ENCODE data around the gene NOP9. TPM values are rescaled to one million over a fixed set of nuclear protein-coding genes. Genes with fewer than 3 reads are reported as not detected.
A peak's percentile ranks its signal among the peaks of the same experiment; 100 is the strongest.

Gene NOP9
- total RNA-seq, 6 experiments from 2014 or later, result 25.4 to 31.1 (median 28.1) TPM

DNA sequence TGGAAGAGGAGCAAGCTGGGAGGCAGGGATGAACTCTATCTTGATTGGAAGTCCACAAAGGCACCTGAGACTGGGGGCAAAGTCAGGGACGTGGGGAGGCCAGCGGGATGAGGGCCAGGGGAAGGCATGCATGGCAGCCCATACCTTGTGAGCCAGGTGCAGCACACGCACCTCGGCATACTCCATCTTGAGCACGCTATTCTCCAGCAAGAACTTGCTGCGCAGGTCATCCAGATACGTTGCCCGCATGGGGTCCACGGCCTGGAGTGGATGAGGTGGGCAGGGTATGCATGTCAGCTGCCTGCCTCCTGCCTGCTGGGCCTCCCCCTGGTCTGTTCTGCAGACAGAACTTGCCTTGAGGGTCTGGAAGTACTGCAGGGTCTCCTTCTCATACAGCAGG is 32.1 kb upstream of the NOP9 start:
- no peak overlapping the region for H3K4me3 Mint-ChIP-seq
- 0 out of 2 replicates have a peak, but pooled peaks cover 4% of the 10 kb centered on the region for H3K36me3 Mint-ChIP-seq (ENCODE audit: low read depth)

DNA sequence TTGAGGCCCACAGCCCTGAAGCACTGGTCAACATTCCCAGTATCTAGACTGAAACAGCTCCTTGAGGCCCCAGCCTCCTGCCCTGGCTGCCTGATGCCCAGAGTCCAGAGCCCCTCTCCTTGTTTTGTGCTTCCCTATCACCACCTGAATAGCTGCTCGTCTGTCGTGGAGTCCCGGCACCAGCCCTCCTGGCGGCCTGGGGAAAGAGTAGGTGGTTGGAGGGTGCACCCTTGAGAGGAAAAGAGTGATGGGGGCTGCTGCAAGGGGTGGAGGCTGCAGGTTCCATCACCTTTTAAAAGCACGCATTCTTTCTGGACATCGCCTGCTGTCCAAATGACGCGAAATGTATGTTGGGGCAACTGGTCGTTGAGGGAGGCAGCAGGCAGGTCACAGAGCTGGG is 31.4 kb upstream of the NOP9 start:
- 0 out of 2 replicates have a peak, but pooled peaks cover 4% of the 10 kb centered on the region for H3K36me3 Mint-ChIP-seq (ENCODE audit: low read depth)
- peaks cover 21% of the 10 kb centered on the region for H3K4me1 Mint-ChIP-seq (ENCODE audit: low read depth)
- no peak overlapping the region for H3K4me3 Mint-ChIP-seq
- H3K9me3 Mint-ChIP-seq, result no peaks in the 10 kb centered on the region
- no peak overlapping the region for H3K27ac Mint-ChIP-seq
- DNase-seq, result no peak
- TF ChIP-seq, protein P1, sequence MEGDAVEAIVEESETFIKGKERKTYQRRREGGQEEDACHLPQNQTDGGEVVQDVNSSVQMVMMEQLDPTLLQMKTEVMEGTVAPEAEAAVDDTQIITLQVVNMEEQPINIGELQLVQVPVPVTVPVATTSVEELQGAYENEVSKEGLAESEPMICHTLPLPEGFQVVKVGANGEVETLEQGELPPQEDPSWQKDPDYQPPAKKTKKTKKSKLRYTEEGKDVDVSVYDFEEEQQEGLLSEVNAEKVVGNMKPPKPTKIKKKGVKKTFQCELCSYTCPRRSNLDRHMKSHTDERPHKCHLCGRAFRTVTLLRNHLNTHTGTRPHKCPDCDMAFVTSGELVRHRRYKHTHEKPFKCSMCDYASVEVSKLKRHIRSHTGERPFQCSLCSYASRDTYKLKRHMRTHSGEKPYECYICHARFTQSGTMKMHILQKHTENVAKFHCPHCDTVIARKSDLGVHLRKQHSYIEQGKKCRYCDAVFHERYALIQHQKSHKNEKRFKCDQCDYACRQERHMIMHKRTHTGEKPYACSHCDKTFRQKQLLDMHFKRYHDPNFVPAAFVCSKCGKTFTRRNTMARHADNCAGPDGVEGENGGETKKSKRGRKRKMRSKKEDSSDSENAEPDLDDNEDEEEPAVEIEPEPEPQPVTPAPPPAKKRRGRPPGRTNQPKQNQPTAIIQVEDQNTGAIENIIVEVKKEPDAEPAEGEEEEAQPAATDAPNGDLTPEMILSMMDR (IDR thresholded peaks at IDR 0.05), result no peak
- peaks cover 5% of the 10 kb centered on the region for H3K27me3 Mint-ChIP-seq (ENCODE audit: insufficient read depth)

More for the DNA sequence above, 32.1 kb upstream of the NOP9 start:
- H3K27ac Mint-ChIP-seq, result no peak overlapping the region
- TF ChIP-seq, protein P1 (IDR thresholded peaks at IDR 0.05), result no peak
- DNase-seq, result no peak
- H3K27me3 Mint-ChIP-seq (ENCODE audit: insufficient read depth), result peaks cover 5% of the 10 kb centered on the region
- peaks cover 16% of the 10 kb centered on the region for H3K4me1 Mint-ChIP-seq (ENCODE audit: low read depth)
- H3K9me3 Mint-ChIP-seq, result no peaks in the 10 kb centered on the region

DNA sequence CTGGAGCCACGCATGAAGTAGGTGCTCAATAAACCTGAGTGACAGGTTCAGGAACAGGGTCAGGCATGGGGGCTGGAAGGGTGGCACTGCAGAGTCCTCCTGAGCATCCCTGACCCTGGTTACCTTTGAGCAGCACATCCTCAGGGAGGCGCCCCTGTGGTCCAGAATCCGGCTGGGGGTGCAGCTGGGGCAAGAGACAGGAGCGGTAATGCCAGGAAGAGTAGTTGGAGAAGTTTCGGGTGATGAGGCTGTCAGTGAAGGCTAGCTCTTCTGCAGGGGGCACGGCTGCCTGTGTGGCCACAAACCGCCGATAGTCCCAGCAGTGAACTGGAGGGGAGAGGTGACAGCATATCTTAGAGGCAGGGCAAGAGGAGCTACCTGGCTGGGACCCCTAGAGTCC is 30.3 kb upstream of the NOP9 start:
- Mint-ChIP-seq H3K4me3 (no peak overlapping the region), H3K27ac (no peak overlapping the region), H3K9me3 (no peaks in the 10 kb centered on the region), H3K27me3 (ENCODE audit: insufficient read depth) (peaks cover 5% of the 10 kb centered on the region), H3K36me3 (ENCODE audit: low read depth) (0 out of 2 replicates have a peak, but pooled peaks cover 4% of the 10 kb centered on the region), H3K4me1 (ENCODE audit: low read depth) (peaks cover 33% of the 10 kb centered on the region)
- DNase-seq, result no peak
- TF ChIP-seq, protein P1 (IDR thresholded peaks at IDR 0.05), result no peak

DNA sequence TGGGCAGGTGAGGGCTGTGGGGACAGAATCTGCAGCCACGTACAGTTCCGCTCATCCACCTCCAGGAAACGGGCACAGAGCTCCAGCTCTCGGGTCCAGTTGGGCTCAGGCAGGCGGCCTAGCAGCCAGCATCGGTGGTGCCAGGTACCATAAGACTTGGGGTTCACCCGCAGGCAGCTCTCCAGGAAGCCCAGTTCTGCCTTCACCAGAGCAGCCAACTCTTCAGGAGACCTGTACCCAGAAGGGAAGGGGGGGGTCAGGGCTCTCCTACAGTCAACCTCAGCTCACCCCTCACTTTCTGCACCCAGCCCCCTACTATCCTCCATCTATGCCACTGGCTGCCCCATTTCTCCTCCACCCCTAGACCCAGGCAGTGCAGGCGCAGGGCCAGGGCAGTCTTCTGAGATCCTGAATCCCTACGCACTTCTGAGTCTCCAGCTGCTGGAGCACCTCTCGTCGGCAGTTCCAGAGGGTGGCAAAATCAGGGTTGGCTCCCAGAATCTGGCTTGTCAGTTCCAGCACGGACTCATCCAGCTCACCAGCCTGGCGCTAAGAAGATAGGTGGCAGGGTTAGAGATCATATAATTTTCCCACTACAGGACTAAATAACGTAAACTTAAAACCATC is 29.6 kb upstream of the NOP9 start:
- Mint-ChIP-seq H3K4me3 (peak overlapping the region; percentile 90), H3K36me3 (ENCODE audit: low read depth) (0 out of 2 replicates have a peak, but pooled peaks cover 4% of the 10 kb centered on the region), H3K9me3 (no peaks in the 10 kb centered on the region), H3K4me1 (ENCODE audit: low read depth) (peaks cover 34% of the 10 kb centered on the region), H3K27ac (no peak overlapping the region), H3K27me3 (ENCODE audit: insufficient read depth) (peaks cover 5% of the 10 kb centered on the region)
- TF ChIP-seq, protein P1 (IDR thresholded peaks at IDR 0.05), result no peak
- no peak for DNase-seq

DNA sequence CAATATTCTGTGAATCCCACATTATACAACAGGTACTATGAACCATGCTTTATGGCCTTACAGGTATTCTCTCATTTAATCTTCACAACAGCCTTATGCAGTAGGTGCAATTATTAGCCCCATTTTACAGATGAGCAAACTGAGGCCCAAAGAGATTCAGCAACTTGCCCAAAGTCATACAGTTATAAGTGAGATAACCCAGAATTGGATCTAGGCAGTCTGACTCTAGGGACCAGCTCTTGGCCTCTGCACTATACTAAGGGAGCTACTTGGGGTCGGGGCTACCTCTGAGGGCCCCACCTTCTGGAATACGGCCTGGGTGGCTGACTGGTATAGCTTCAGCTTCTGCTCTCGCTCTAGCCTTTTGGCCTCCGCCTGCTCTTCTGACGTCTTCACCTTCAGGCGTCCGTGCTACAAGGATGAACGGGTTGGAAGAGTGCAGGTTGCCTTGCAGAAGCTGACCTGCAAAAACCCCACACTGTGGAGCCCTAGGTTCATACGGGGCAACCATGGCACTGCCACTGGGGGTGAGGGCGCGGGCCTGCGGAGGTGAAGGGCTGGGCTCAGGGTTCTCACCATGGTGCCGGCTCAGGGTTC is 29.0 kb upstream of the NOP9 start:
- peak overlapping the region; percentile 90 for H3K4me3 Mint-ChIP-seq
- TF ChIP-seq, protein P1 (IDR thresholded peaks at IDR 0.05), result no peak
- DNase-seq, result no peak
- 0 out of 2 replicates have a peak, but pooled peaks cover 4% of the 10 kb centered on the region for H3K36me3 Mint-ChIP-seq (ENCODE audit: low read depth)
- H3K9me3 Mint-ChIP-seq, result no peaks in the 10 kb centered on the region
- peak overlapping the region; percentile 95 for H3K27ac Mint-ChIP-seq
- peaks cover 34% of the 10 kb centered on the region for H3K4me1 Mint-ChIP-seq (ENCODE audit: low read depth)
- peaks cover 5% of the 10 kb centered on the region for H3K27me3 Mint-ChIP-seq (ENCODE audit: insufficient read depth)
